Endodermal cell (in vitro differentiated cells): Measurements from ENCODE around the gene GOLGA1. TPM values are rescaled to one million over a fixed set of nuclear protein-coding genes. Genes with fewer than 3 reads are reported as not detected.

Experiments
- DNase-seq: peaks from one replicate; pipeline ENCODE4 v3.0.0-alpha.2; 2017
- H3K27ac ChIP-seq: 2 replicates; pipeline ENCODE4 v1.5.1; 2013; ENCODE audit warnings: mild to moderate bottlenecking, low read depth, low read length, moderate library complexity
- H3K27me3 ChIP-seq: 2 replicates; pipeline ENCODE4 v1.6.1; 2013; ENCODE audit warnings: mild to moderate bottlenecking, low read length, moderate library complexity; ENCODE audit not compliant: insufficient read depth, control insufficient read depth, poor library complexity, severe bottlenecking
- H3K36me3 ChIP-seq: 2 replicates; pipeline ENCODE4 v1.7.0; 2013; ENCODE audit warnings: mild to moderate bottlenecking, low read length, moderate library complexity; ENCODE audit not compliant: control insufficient read depth, insufficient read depth
- H3K4me1 ChIP-seq: one replicate; pipeline ENCODE4 v1.7.0; 2013; ENCODE audit warnings: low read length; ENCODE audit not compliant: control insufficient read depth, insufficient read depth
- H3K4me3 ChIP-seq: 2 replicates; pipeline ENCODE4 v1.5.1; 2013; ENCODE audit warnings: mild to moderate bottlenecking, low read length, moderate library complexity
- H3K9ac ChIP-seq: 2 replicates; pipeline ENCODE4 v1.6.1; 2013; ENCODE audit warnings: mild to moderate bottlenecking, low read length, moderate library complexity; ENCODE audit not compliant: poor library complexity, severe bottlenecking; ENCODE audit errors: extremely low read depth
- H3K9me3 ChIP-seq: 2 replicates; pipeline ENCODE4 v1.6.1; 2013; ENCODE audit warnings: mild to moderate bottlenecking, low read length, moderate library complexity; ENCODE audit not compliant: control insufficient read depth
- H3K27ac Mint-ChIP-seq: 2 replicates; pipeline ENCODE4 v1.8.0; 2020; ENCODE audit warnings: mixed read lengths
- H3K27me3 Mint-ChIP-seq: 2 replicates; pipeline ENCODE4 v1.8.0; 2021; ENCODE audit warnings: mild to moderate bottlenecking, mixed read lengths; ENCODE audit not compliant: insufficient read depth
- H3K36me3 Mint-ChIP-seq: 2 replicates; pipeline ENCODE4 v1.8.0; 2020; ENCODE audit warnings: low read depth, mixed read lengths
- H3K4me1 Mint-ChIP-seq: 2 replicates; pipeline ENCODE4 v1.8.0; 2020; ENCODE audit warnings: mixed read lengths
- H3K4me3 Mint-ChIP-seq: 2 replicates; pipeline ENCODE4 v1.8.0; 2020; ENCODE audit warnings: mild to moderate bottlenecking, moderate library complexity, mixed read lengths
- H3K9me3 Mint-ChIP-seq: 2 replicates; pipeline ENCODE4 v1.8.0; 2020; ENCODE audit warnings: mild to moderate bottlenecking, mixed read lengths
- CTCF ChIP-seq: fragments of 200-600 bp; sonication (generic); conservative IDR thresholded peaks from 2 replicates; pipeline ENCODE4 v1.5.0; 2021; ENCODE audit warnings: antibody characterized with exemption, mild to moderate bottlenecking
- WGBS, 2 experiments: methylation state at CpG; one replicate each; pipeline versions ENCODE4 v1.1.5 to v1.1.7; 2013; ENCODE audit warnings: missing lambda C conversion rate in 2 of 2, mixed read lengths in 1 of 2; ENCODE audit not compliant: insufficient coverage in 1 of 2, insufficient read length in 1 of 2; 5-methylcytosine and 5-hydroxymethylcytosine counted together
- total RNA-seq, 2 donors: library from RNA; stranded (reverse); fragmentation: NEBNext Ultra II Directional in 1 of 2; extraction: Animal tissue kit (Norgen Biotek cat#: 25700) in 1 of 2; gene quantifications; 2 replicates in 1 of 2; 3 replicates in 1 of 2; pipeline ENCODE4 v1.2.1, GENCODE V29; 2021

The GOLGA1 gene
- total RNA-seq, 2 donors from 2014 or later = 8.8 to 13.2 TPM

- no peak overlapping the region for H3K4me3 ChIP-seq
- Mint-ChIP-seq H3K4me1 (peaks cover 12% of the 10 kb centered on the region), H3K27me3 (peaks cover 1% of the 10 kb centered on the region), H3K4me3 (no peak overlapping the region), H3K27ac (peak overlapping the region; percentile 64), H3K36me3 (peaks cover 40% of the 10 kb centered on the region), H3K9me3 (no peaks in the 10 kb centered on the region)
- H3K36me3 ChIP-seq = peaks cover 42% of the 10 kb centered on the region
- no peak overlapping the region for H3K27ac ChIP-seq
- no peaks in the 10 kb centered on the region for H3K9me3 ChIP-seq
- peak; percentile 93 for DNase-seq
- TF ChIP-seq CTCF = peak; percentile 78
- WGBS, 2 experiments = 72 to 85% methylated on average over 13 to 16 of the region's 16 CpGs
- H3K4me1 ChIP-seq = peaks cover 2% of the 10 kb centered on the region
- H3K9ac ChIP-seq = no peak overlapping the region
- H3K27me3 ChIP-seq = no peaks in the 10 kb centered on the region
Measured at GRCh38 chr9:124855944-124856765, 84.7 kb downstream of the GOLGA1 start.

GRCh38 chr9:124855566-124855943, 85.3 kb downstream of the GOLGA1 start:
- Mint-ChIP-seq H3K27me3 (peaks cover 1% of the 10 kb centered on the region), H3K4me3 (no peak overlapping the region), H3K4me1 (peaks cover 16% of the 10 kb centered on the region), H3K36me3 (peaks cover 34% of the 10 kb centered on the region), H3K9me3 (no peaks in the 10 kb centered on the region), H3K27ac (peak overlapping the region; percentile 64)
- no peak for TF ChIP-seq CTCF
- WGBS, 2 experiments = 94% methylated on average over 16 to 18 of the region's 18 CpGs
- H3K4me3 ChIP-seq = no peak overlapping the region
- no peaks in the 10 kb centered on the region for H3K9me3 ChIP-seq
- peaks cover 2% of the 10 kb centered on the region for H3K4me1 ChIP-seq
- no peak overlapping the region for H3K27ac ChIP-seq
- no peak for DNase-seq
- peaks cover 37% of the 10 kb centered on the region for H3K36me3 ChIP-seq
- no peak overlapping the region for H3K9ac ChIP-seq
- no peaks in the 10 kb centered on the region for H3K27me3 ChIP-seq

GRCh38 chr9:124854822-124855221, 86.1 kb downstream of the GOLGA1 start:
- no peaks in the 10 kb centered on the region for H3K9me3 Mint-ChIP-seq
- Histone ChIP-seq H3K27ac (no peak overlapping the region), H3K4me3 (no peak overlapping the region), H3K27me3 (no peaks in the 10 kb centered on the region), H3K4me1 (peaks cover 2% of the 10 kb centered on the region), H3K9me3 (no peaks in the 10 kb centered on the region), H3K9ac (no peak overlapping the region), H3K36me3 (peaks cover 29% of the 10 kb centered on the region)
- peaks cover 1% of the 10 kb centered on the region for H3K27me3 Mint-ChIP-seq
- WGBS, 2 experiments = 87 to 94% methylated on average over 5 to 7 of the region's 7 CpGs
- H3K4me3 Mint-ChIP-seq = no peak overlapping the region
- TF ChIP-seq CTCF = no peak
- peaks cover 11% of the 10 kb centered on the region for H3K4me1 Mint-ChIP-seq
- no peak for DNase-seq
- H3K36me3 Mint-ChIP-seq = peaks cover 27% of the 10 kb centered on the region
- H3K27ac Mint-ChIP-seq = peak overlapping the region; percentile 3
